Activated CD4-positive, alpha-beta T cell treated with anti-CD3 and anti-CD28 coated beads, Interleukin-2, amount 50 U/mL, for 24 hours (primary cell): ENCODE data around the gene GNPTG.

Source experiments
- DNase-seq, 2 donors: peaks; one replicate each; pipeline ENCODE4 v3.0.0-alpha.2; 2020; ENCODE audit warnings: low read depth in 1 of 2, low spot score in 1 of 2

Gene GNPTG

DNA sequence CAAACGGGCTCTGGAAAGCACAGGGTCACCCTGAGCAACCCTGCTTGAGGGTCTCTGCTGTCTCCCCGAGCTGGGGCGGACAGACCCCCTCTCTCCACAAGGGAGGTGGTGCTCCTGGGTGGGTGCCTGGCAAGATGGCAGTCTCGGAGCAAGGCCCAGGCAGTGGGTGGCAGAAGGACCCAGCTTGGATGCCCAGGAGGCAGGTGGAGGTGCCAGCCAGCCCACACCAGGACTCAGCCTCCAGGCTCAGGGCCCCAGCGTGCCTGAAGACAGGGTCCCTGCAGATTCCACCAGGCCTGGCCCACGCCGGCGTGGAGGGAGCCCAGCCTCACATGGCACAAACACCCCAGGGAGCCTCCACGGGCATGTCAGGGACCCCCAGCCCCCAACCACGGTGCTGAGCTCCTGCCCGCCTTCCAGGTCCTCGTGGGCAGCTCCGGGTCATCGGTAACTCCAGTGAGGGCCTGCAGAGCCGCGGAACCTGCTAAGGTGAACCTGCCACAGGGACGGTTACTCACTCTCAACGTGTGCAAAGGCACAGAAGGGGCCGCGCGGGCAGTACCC, 42.0 kb downstream of the GNPTG start:
- DNase-seq: no peak

DNA sequence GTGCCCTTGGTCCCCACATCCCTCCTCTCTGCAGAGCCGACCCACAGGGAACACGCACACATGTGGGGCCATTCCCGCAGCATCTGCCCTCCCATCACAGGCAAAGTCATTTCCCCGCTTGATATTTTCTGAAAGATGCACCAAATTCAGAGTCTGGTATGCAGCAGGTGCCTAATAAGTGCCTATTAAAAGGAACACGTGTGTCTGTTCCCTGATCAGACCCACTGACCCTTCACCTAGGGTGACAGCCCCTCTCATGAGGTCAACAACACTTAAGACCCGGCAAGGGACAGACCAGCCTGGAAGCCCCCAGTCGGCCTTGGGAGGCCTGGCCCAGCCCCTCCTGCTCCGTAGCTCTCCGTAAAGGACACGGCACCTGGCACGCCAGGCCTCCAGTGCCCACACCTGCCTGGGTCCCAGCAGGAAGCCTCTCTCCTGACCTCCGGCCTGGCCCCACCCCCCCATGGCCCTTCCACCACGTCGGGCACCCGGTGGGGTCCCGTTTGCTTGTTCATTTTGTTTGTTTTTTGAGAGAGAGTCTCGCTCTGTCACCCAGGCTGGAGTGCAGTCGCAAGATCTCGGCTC, 42.7 kb downstream of the GNPTG start:
- DNase-seq: no peak

DNA sequence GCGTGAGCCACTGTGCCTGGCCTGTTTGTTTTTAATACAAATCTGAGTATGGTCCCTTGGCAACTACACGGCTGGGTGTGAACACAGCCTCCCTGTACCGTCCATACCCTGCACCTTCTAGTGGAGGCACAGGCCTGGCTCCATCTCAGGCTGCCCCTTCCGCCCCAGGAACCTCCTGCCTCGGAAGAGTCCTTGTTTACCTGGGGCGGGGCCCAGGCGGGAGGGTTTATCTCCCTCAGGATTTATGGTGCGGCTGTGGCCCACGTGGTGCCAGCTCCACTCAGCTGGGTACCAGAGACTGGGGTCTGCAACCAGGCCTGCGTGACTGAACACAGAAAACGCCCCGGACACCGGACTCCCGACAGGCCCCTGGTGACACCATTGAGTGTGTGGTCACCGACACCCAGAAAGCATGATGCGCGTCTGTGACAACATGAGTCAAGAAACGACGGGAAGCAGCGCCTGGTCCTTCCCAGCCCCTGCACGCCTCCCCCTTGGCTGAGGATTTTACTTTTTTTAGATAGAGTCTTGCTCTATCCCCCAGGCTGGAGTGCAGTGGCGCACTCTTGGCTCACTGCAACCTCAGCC, 43.8 kb downstream of the GNPTG start:
- DNase-seq: no peak

DNA sequence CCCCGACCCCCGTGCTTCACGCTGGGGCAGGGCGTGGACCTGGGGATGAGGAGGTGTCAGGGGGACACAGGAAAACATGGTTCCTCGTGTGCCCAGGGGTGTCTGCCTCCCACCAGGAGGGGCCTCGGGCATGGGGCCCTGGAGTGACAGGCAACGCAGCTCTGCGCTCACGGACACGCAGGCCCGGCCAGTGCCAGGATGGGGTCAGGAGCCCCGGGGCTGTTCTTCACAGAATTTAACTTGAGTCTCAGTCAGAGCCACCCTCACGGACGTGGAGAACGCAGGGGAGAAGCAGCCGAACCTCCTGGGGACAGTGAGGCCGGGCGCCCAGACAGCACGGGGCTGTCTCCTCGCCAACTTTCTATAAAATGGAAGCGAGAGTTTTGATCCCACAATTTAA, 46.0 kb downstream of the GNPTG start:
- DNase-seq: no peak

DNA sequence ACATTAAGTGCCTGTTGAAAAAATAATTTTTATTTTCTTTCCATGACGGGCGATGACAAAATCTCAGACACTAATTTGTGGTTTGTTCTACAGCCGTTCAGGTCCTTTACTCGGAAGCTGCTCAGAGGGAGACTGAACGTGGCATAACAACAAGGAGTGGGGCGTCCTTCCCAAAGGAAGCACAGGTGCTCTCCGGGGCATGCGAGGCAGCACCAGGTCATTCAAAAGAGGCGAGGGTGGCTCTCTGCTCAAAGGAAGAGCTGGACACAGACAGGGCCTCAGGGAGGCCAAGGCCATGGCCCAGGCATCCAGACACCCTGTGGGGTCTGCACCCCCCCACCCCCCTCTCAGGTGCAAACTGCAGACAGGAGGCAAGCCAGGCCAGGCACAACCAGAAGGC, 46.6 kb downstream of the GNPTG start:
- DNase-seq: no peak

DNA sequence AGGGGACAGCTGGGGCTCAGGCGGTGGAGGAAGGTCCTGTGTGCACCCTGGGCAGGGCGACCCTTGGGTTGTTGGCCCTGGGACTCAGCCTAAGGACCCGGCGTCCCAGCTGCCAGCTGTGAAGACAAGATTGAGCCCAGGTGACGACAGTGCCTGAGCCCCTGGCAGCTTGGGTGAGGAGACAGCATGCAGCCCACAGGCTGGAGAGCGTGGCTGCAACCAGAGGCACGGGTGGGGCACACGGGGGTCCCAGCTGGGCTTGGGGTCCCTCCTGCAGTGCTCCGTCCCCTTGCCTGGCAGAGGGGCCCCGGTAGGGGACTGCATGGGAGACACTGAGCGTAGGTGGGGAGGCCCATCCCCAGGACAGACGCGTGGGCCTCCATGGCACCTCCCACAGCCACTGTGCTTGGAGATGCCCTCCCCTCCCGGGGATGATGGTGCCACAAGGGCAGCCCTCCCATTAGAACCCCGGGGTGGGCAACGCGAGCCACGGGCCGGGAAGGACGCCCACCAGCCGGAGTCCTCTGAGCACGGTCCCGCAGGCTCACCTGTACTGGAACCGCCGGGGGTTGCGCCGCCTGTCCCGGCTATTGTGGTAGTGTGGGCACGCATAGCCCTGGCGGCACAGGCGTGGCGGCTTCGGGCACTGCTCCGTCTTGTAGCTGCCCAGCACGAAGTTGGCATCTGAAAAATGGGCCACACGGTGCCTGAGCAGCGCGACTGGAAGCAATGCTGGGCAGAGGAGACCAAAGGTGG, 47.3 kb downstream of the GNPTG start:
- no peak for DNase-seq

DNA sequence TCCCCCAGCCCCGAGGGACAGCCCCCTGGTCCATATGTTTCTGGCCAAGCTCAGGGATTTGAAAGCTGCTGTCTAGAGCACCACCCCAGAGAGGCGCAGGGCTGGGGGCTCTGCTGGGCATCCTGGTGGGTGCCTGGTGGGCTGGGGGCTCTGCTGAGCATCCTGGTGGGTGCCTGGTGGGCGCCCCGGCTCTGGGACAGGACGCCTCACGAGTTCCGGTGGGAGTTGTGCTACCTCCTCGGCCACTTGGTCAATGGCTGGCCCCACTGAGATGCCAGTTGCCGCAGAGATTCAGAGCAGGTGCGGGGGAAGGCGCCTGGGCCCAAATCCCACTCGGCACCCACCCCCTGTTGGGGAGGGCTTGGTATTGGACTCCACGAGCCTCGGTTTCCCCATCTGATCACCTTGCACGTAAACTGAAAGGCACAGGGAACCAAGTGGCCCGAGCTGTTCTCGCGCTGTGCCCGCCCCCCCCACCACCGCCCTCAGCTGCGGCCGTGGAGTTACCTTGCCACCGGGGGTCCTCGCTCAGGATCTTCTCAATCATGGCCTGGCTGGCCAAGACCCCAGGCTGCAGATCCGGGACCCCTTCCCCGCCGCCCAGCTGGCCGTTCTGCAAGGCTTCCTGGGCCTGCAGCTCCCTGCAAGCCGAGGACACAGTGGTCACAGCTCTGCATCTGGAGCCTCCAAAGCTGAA, 49.5 kb downstream of the GNPTG start:
- no peak for DNase-seq

DNA sequence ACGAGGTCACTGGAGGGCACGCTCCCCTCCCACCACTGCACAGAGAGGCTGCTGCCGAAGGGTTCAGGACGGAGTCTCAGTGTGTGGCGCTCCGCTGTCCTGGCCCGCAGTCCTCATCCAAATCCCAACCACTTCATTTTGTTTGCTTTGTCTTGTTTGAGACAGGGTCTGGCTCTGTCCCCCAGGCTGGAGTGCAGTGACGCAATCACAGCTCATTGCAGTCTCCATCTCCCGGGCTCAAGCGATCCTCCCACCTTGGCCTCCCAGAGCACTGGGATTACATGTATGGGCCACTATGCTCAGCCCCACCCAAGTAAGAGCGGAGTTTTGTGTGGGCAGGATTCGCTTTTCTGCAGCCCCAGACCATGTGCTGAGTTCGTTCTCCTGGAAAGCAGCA, 50.0 kb downstream of the GNPTG start:
- DNase-seq: no peak

DNA sequence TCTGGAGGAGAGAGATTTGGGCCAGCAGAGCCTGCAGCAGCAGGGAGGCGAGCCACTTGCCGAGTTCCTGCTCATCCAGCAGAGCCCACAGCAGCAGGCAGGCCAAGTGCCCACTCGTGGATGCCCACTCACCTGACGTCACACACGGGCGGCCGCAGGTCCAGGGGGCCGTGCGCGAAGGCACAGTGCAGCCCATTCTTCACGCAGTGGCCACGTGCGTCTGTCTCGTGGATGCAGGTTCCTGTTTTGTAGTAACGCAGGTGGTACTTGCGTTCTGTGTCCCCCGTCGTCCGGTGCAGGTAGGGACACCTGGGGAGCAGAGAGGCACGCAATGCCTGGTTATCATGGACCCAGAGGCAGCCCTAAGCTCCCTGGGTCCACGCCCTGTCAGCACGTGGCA, 51.3 kb downstream of the GNPTG start:
- no peak for DNase-seq

DNA sequence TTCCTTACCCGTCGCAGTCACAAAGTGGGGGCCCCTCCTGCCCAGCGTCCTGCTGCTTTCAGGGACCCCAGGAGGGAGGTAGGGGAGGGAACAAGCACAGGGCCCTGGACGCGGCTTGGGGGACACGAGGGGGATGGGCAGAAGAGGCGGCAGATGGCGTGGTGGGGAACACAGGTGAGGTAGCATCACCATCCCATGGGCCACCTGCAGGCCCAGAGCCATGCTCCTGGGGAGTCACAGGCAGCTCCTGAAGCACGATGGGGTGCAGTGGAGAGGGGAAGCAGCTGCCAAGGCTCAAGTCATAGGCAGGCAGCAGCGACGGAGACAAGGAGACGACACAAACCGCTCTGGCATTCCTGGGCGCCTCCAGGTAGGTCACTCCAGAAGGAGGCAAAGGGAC, 52.0 kb downstream of the GNPTG start:
- DNase-seq: no peak

DNA sequence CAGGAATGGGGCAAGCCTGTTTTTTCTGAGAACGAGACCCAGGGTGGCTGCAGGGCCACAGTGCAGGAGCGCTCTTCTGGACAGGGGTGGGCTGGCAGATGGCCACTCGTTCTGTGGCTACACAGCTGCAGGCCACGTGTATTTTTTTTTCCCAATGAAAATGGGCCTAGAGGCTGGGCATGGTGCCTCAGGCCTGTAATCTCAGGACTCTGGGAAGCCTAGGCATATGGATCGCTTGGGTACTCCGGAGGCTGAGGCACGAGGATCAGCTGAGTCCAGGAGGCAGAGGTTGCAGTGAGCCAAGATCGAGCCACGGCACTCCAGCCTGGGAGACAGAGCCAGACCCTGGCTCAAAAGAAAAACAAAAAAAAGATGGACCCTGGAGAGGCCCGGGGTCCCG, 56.0 kb downstream of the GNPTG start:
- no peak for DNase-seq

DNA sequence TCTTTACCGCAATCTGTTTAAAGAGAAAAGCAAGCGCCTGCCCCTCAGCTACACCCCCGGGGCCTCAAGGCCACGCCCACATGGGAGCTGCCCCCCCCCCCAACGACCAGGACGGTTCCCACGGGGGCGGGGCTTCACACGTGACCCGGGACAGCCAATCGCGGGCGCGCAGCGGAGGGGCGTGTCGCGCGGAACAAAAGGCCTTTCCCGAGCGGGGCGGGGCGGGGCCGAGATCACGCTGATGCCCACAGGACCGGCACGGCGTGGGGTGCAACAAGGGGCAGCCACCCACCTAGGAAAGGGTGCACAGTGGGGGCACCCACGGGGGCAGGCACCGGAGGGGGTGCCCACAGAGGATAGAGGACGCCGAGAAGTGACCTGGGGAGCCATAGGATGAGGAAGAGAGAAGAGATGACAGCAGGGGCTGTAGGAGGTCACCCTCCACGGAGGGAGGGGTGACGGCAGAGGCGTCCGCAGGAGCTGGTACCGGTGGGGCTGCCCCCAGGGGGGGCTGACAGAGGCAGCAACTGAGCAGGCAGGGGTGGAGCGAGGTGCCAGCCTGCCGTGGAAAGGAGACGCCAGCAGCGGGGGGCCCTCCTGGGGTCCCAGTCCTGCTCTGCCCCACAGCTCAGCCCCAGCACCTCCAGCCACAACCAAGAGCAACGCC, 56.6 kb downstream of the GNPTG start:
- peak; percentile 92 to 94 for DNase-seq

DNA sequence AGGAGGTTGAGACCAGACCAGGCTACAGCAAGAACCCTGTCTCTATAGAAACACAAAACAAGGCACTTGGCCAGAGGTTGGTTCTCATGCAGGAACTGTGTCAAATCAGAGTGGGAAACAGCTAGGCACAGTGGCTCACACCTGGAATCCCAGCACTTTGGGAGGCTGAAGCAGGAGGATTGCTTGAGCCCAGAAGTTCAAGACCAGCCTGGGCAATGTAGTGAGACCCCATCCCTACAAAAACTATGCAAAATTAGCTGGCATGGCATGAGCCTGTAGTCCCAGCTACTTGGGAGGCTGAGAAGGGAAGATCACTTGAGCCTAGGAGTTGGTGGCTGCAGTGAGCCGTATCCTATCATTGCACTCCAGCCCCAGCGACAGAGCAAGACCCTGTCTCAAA, 61.1 kb downstream of the GNPTG start:
- DNase-seq: no peak
